Measurements from ENCODE around the gene SCFD2.

GRCh38 chr4:53026233-53026632, 339.6 kb downstream of the SCFD2 start:
- TF ChIP-seq, protein P1, sequence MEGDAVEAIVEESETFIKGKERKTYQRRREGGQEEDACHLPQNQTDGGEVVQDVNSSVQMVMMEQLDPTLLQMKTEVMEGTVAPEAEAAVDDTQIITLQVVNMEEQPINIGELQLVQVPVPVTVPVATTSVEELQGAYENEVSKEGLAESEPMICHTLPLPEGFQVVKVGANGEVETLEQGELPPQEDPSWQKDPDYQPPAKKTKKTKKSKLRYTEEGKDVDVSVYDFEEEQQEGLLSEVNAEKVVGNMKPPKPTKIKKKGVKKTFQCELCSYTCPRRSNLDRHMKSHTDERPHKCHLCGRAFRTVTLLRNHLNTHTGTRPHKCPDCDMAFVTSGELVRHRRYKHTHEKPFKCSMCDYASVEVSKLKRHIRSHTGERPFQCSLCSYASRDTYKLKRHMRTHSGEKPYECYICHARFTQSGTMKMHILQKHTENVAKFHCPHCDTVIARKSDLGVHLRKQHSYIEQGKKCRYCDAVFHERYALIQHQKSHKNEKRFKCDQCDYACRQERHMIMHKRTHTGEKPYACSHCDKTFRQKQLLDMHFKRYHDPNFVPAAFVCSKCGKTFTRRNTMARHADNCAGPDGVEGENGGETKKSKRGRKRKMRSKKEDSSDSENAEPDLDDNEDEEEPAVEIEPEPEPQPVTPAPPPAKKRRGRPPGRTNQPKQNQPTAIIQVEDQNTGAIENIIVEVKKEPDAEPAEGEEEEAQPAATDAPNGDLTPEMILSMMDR (IDR thresholded peaks at IDR 0.05; ENCODE audit: low read depth, low read length) = no peak
- no peak for TF ChIP-seq EZH2phosphoT487 (IDR thresholded peaks at IDR 0.05; ENCODE audit: low read depth)
